SK-N-SH (cell line): ENCODE measurements around the gene SEC14L2. TPM values are rescaled to one million over a fixed set of nuclear protein-coding genes. Genes with fewer than 3 reads are reported as not detected.
A peak's percentile ranks its signal among the peaks of the same experiment; 100 is the strongest.

Source experiments
- CTCF ChIA-PET: fragments of 300-600, 350-600 bp; formaldehyde crosslinking; extraction: SDS; loops from one replicate; lab custom pipeline; 2021; lab: Yijun Ruan, JAX
- POLR2A ChIA-PET: fragments of 350-600 bp; sonication (Branson Sonifier 250); formaldehyde crosslinking; extraction: SDS; loops from one replicate; lab custom pipeline; 2020; ENCODE audit warnings: antibody characterized with exemption, inconsistent platforms; lab: Yijun Ruan, JAX
- DNase-seq: peaks from one replicate; pipeline ENCODE4 v3.0.0; 2012
- H2AFZ ChIP-seq: fragments of 200-600 bp; sonication (generic); 2 replicates; pipeline ENCODE4 v1.8.1; 2016; ENCODE audit warnings: antibody characterized with exemption, mild to moderate bottlenecking, low read depth
- H3F3A ChIP-seq: fragments of 200-600 bp; sonication (generic); replicated peaks from 2 replicates; pipeline ENCODE3; 2016; ENCODE audit warnings: antibody characterized with exemption, mild to moderate bottlenecking; ENCODE audit not compliant: insufficient read depth
- H3K27ac ChIP-seq, 2 experiments: fragments of 200-500 bp in 1 of 2; fragments of 200-600 bp in 1 of 2; sonication (Bioruptor generic) in 1 of 2; sonication (generic), shearing (Covaris generic) in 1 of 2; 2 replicates each; pipeline versions ENCODE4 v1.5.1 to v1.6.1; 2014 to 2016; ENCODE audit warnings: low read depth in 2 of 2, inconsistent platforms in 1 of 2, low read length in 1 of 2, mild to moderate bottlenecking in 1 of 2, mixed read lengths in 1 of 2
- H3K27me3 ChIP-seq: fragments of 200-600 bp; sonication (generic), shearing (Covaris generic); 2 replicates; pipeline ENCODE4 v1.6.1; 2016; ENCODE audit warnings: mixed run types; ENCODE audit not compliant: insufficient read depth
- H3K36me3 ChIP-seq, 2 experiments: fragments of 200-500 bp in 1 of 2; fragments of 200-600 bp in 1 of 2; sonication (Bioruptor generic) in 1 of 2; sonication (generic) in 1 of 2; replicated peaks in 1 of 2; 2 replicates each; pipeline versions ENCODE3 to v1.5.1; 2014 to 2016; ENCODE audit warnings: low read length in 1 of 2, mild to moderate bottlenecking in 1 of 2; ENCODE audit not compliant: insufficient read depth in 2 of 2, control insufficient read depth in 1 of 2
- H3K4me1 ChIP-seq, 2 experiments: fragments of 200-500 bp in 1 of 2; fragments of 200-600 bp in 1 of 2; sonication (Bioruptor generic) in 1 of 2; sonication (generic), shearing (Covaris generic) in 1 of 2; 2 replicates each; pipeline versions ENCODE4 v1.5.1 to v1.6.1; 2014 to 2016; ENCODE audit warnings: low read depth in 1 of 2, low read length in 1 of 2, mixed run types in 1 of 2; ENCODE audit not compliant: insufficient read depth in 2 of 2, control insufficient read depth in 1 of 2
- H3K4me2 ChIP-seq: fragments of 200-600 bp; sonication (generic), shearing (Covaris generic); 2 replicates; pipeline ENCODE4 v1.6.1; 2017; ENCODE audit warnings: mixed run types
- H3K4me3 ChIP-seq, 2 experiments: fragments of 200-500 bp in 1 of 2; fragments of 200-600 bp in 1 of 2; sonication (Bioruptor generic) in 1 of 2; sonication (generic), shearing (Covaris generic) in 1 of 2; 2 replicates each; pipeline versions ENCODE4 v1.5.1 to v1.8.1; 2014 to 2016; ENCODE audit warnings: low read depth in 2 of 2, inconsistent platforms in 1 of 2, low read length in 1 of 2, mild to moderate bottlenecking in 1 of 2, mixed read lengths in 1 of 2, moderate library complexity in 1 of 2
- H3K79me2 ChIP-seq: fragments of 200-600 bp; sonication (generic); 2 replicates; pipeline ENCODE4 v1.8.1; 2017; ENCODE audit warnings: mild to moderate bottlenecking; ENCODE audit not compliant: insufficient read depth
- H3K9ac ChIP-seq: fragments of 200-600 bp; sonication (generic); 2 replicates; pipeline ENCODE4 v1.6.1; 2017; ENCODE audit warnings: mixed run types
- H3K9me2 ChIP-seq: fragments of 200-600 bp; sonication (generic); 2 replicates; pipeline ENCODE4 v1.6.1; 2017; ENCODE audit warnings: mixed run types
- H3K9me3 ChIP-seq: fragments of 200-600 bp; sonication (generic); 2 replicates; pipeline ENCODE4 v1.6.1; 2017; ENCODE audit warnings: mixed run types, mild to moderate bottlenecking, moderate library complexity
- H4K20me1 ChIP-seq: fragments of 200-600 bp; sonication (generic); 2 replicates; pipeline ENCODE4 v1.6.1; 2017; ENCODE audit warnings: mild to moderate bottlenecking, mixed run types; ENCODE audit not compliant: insufficient read depth
- CTCF ChIP-seq: fragments of 200-600 bp; sonication (generic); IDR thresholded peaks from 2 replicates; pipeline ENCODE4 v1.6.1; 2017; ENCODE audit warnings: antibody characterized with exemption, mild to moderate bottlenecking, moderate library complexity
- EP300 ChIP-seq, 2 experiments: IDR thresholded peaks; 2 replicates each; pipeline versions ENCODE4 v1.4.0 to v1.6.1; 2012; ENCODE audit warnings: borderline replicate concordance in 1 of 2, low read depth in 1 of 2, low read length in 1 of 2
- FOSL2 ChIP-seq: IDR thresholded peaks from 2 replicates; pipeline ENCODE4 v1.4.0; 2012; ENCODE audit warnings: low read depth, mild to moderate bottlenecking, moderate library complexity, borderline replicate concordance
- FOXJ3 ChIP-seq: sonication (generic); formaldehyde crosslinking; IDR thresholded peaks from 2 replicates; pipeline ENCODE4 v1.5.1; 2020; ENCODE audit warnings: mild to moderate bottlenecking, missing genetic modification reagents
- FOXM1 ChIP-seq: IDR thresholded peaks from 2 replicates; pipeline ENCODE4 v1.4.0; 2012; ENCODE audit warnings: low read depth, mild to moderate bottlenecking
- JUND ChIP-seq: IDR thresholded peaks from 2 replicates; pipeline ENCODE4 v1.4.0; 2012
- MEF2A ChIP-seq: IDR thresholded peaks from 2 replicates; pipeline ENCODE4 v1.4.0; 2012; ENCODE audit warnings: low read depth, borderline replicate concordance
- MXI1 ChIP-seq: IDR thresholded peaks from 2 replicates; pipeline ENCODE4 v1.6.1; 2012; ENCODE audit warnings: mild to moderate bottlenecking, low read depth, low read length, improper control_type of control experiment
- RFX5 ChIP-seq: IDR thresholded peaks from 2 replicates; pipeline ENCODE4 v1.6.1; 2012; ENCODE audit warnings: mild to moderate bottlenecking, improper control_type of control experiment, low read length
- TEAD4 ChIP-seq: IDR thresholded peaks from 2 replicates; pipeline ENCODE4 v1.4.0; 2012; ENCODE audit warnings: mild to moderate bottlenecking, borderline replicate concordance; ENCODE audit not compliant: insufficient read depth
- WGBS: methylation state at CpG from one replicate; pipeline ENCODE4 v1.1.6; 2017; ENCODE audit warnings: low lambda C conversion rate; 5-methylcytosine and 5-hydroxymethylcytosine counted together
- polyA plus RNA-seq, 3 experiments: library from polyadenylated mRNA; depleted of rRNA; stranded (reverse); fragments of >200 nt; gene quantifications; 2 replicates each; pipeline ENCODE4 v1.2.3, GENCODE V29; 2012
- TF ChIP-seq, protein P1 (sequence below): IDR thresholded peaks from 2 replicates; pipeline ENCODE4 v1.6.1; 2012; ENCODE audit warnings: mild to moderate bottlenecking, low read depth, low read length, moderate library complexity
- TF ChIP-seq, protein P2 (sequence below): IDR thresholded peaks from 2 replicates; pipeline ENCODE4 v1.4.0; 2012; ENCODE audit warnings: low read depth, borderline replicate concordance

The SEC14L2 gene
- polyA plus RNA-seq, 1 of the 3 experiments (the other 2 are of a cell fraction), result 14.0 TPM

GRCh38 chr22:30424534-30425326, 27.9 kb downstream of the SEC14L2 start:
- Histone ChIP-seq H2AFZ (peak overlapping the region; percentile 69; the same call in 1 of the 2 replicates), H3K9me3 (no peaks in the 10 kb centered on the region)

GRCh38 chr22:30425327-30425615, 28.5 kb downstream of the SEC14L2 start:
- TF ChIP-seq, protein P1, sequence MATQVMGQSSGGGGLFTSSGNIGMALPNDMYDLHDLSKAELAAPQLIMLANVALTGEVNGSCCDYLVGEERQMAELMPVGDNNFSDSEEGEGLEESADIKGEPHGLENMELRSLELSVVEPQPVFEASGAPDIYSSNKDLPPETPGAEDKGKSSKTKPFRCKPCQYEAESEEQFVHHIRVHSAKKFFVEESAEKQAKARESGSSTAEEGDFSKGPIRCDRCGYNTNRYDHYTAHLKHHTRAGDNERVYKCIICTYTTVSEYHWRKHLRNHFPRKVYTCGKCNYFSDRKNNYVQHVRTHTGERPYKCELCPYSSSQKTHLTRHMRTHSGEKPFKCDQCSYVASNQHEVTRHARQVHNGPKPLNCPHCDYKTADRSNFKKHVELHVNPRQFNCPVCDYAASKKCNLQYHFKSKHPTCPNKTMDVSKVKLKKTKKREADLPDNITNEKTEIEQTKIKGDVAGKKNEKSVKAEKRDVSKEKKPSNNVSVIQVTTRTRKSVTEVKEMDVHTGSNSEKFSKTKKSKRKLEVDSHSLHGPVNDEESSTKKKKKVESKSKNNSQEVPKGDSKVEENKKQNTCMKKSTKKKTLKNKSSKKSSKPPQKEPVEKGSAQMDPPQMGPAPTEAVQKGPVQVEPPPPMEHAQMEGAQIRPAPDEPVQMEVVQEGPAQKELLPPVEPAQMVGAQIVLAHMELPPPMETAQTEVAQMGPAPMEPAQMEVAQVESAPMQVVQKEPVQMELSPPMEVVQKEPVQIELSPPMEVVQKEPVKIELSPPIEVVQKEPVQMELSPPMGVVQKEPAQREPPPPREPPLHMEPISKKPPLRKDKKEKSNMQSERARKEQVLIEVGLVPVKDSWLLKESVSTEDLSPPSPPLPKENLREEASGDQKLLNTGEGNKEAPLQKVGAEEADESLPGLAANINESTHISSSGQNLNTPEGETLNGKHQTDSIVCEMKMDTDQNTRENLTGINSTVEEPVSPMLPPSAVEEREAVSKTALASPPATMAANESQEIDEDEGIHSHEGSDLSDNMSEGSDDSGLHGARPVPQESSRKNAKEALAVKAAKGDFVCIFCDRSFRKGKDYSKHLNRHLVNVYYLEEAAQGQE, result no peak
- TF ChIP-seq, protein P2, sequence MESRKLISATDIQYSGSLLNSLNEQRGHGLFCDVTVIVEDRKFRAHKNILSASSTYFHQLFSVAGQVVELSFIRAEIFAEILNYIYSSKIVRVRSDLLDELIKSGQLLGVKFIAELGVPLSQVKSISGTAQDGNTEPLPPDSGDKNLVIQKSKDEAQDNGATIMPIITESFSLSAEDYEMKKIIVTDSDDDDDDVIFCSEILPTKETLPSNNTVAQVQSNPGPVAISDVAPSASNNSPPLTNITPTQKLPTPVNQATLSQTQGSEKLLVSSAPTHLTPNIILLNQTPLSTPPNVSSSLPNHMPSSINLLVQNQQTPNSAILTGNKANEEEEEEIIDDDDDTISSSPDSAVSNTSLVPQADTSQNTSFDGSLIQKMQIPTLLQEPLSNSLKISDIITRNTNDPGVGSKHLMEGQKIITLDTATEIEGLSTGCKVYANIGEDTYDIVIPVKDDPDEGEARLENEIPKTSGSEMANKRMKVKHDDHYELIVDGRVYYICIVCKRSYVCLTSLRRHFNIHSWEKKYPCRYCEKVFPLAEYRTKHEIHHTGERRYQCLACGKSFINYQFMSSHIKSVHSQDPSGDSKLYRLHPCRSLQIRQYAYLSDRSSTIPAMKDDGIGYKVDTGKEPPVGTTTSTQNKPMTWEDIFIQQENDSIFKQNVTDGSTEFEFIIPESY, result no peak
- TF ChIP-seq TEAD4, result no peak
- no peak for TF ChIP-seq CTCF
- H3K9me2 ChIP-seq, result no peaks in the 10 kb centered on the region
- H3K4me3 ChIP-seq, result peak overlapping the region; percentile 71 to 72
- 8% methylated on average over 9 of the region's 9 CpGs for WGBS
- peaks cover 0 to 5% of the 10 kb centered on the region in 2 experiments for H3K36me3 ChIP-seq
- H3K9me3 ChIP-seq, result no peaks in the 10 kb centered on the region
- no peaks in the 10 kb centered on the region for H4K20me1 ChIP-seq
- H3K27me3 ChIP-seq, result no peaks in the 10 kb centered on the region
- POLR2A ChIA-PET, result interaction anchor here (0.7 to 1.1 kb wide), 2 partner anchors 33 to 42 kb away, joined by 3 read pairs; no protein-coding TSS in a partner anchor
- peak overlapping the region; percentile 91 for H2AFZ ChIP-seq
- DNase-seq, result no peak
- peaks cover 42% of the 10 kb centered on the region for H3F3A ChIP-seq
- H3K9ac ChIP-seq, result peak overlapping the region; percentile 74
- CTCF ChIA-PET, result interaction anchor here (1.2 to 2.5 kb wide), 7 partner anchors 10 to 182 kb away, joined by 3 to 7 read pairs (median 4); partner anchors contain the start of genes RNF215 and TCN2
- H3K27ac ChIP-seq, result peak overlapping the region; percentile 64 to 99
- H3K4me2 ChIP-seq, result peak overlapping the region; percentile 97
- peaks cover 4% of the 10 kb centered on the region; the same call in 1 of the 2 replicates for H3K79me2 ChIP-seq
- H3K4me1 ChIP-seq, result peaks cover 33 to 44% of the 10 kb centered on the region in 2 experiments

More at GRCh38 chr22:30424534-30425326, 27.9 kb downstream of the SEC14L2 start:
- peak overlapping the region; percentile 97 to 99 for H3K27ac ChIP-seq
- H3K27me3 ChIP-seq, result no peaks in the 10 kb centered on the region
- CTCF ChIA-PET, result interaction anchor here (0.7 to 3.7 kb wide), 13 partner anchors 11 to 182 kb away, joined by 3 to 20 read pairs (median 4); partner anchors contain the start of genes RNF215, SEC14L2 and TCN2
- peaks cover 48% of the 10 kb centered on the region for H3F3A ChIP-seq
- POLR2A ChIA-PET, result interaction anchor here (0.7 to 2.0 kb wide), 6 partner anchors 9 to 167 kb away, joined by 3 to 19 read pairs (median 4); partner anchors contain the start of genes CCDC157, PES1, SEC14L2 and SF3A1
- 65% methylated on average over 16 of the region's 20 CpGs for WGBS
- peak overlapping the region; percentile 71 to 72 for H3K4me3 ChIP-seq
- TF ChIP-seq FOSL2 (no peak), FOXJ3 (CRISPR knock-in tag) (no peak), MEF2A (no peak), EP300 (IDR thresholded peaks at IDR 0.05; ENCODE audit: borderline replicate concordance in 1 of 2, low read depth in 1 of 2, low read length in 1 of 2) (no peak), RFX5 (no peak), FOXM1 (no peak), JUND (no peak), MXI1 (no peak)
- H3K9me2 ChIP-seq, result no peaks in the 10 kb centered on the region
- peaks cover 4% of the 10 kb centered on the region; the same call in 1 of the 2 replicates for H3K79me2 ChIP-seq
- H3K4me2 ChIP-seq, result peak overlapping the region; percentile 97
- no peak for DNase-seq
- no peaks in the 10 kb centered on the region for H4K20me1 ChIP-seq
- peaks cover 0 to 5% of the 10 kb centered on the region in 2 experiments for H3K36me3 ChIP-seq
- peaks cover 38 to 46% of the 10 kb centered on the region in 2 experiments for H3K4me1 ChIP-seq
- peak overlapping the region; percentile 74 for H3K9ac ChIP-seq
